Endothelial cell of umbilical vein (primary cell): ENCODE measurements around the gene LIPM. TPM values are rescaled to one million over a fixed set of nuclear protein-coding genes. Genes with fewer than 3 reads are reported as not detected.

Experiments used
- BruUV-seq: library from RNA; stranded (reverse); fragments of 400-500 nt; replicated peaks from 2 replicates; lab custom pipeline; 2021; lab: Mats Ljungman, UMichigan
- CTCF ChIA-PET: fragments of 300-600, 350-600 bp; sonication (Branson Sonifier 250); formaldehyde crosslinking; loops from one replicate; lab custom pipeline; 2021; ENCODE audit warnings: antibody characterized with exemption, inconsistent platforms; lab: Charles Lee
- POLR2A ChIA-PET: fragments of 300-600, 350-600 bp; sonication (Branson Sonifier 250); formaldehyde crosslinking; loops from one replicate; lab custom pipeline; 2021; ENCODE audit warnings: antibody characterized with exemption, inconsistent platforms; lab: Charles Lee
- DNase-seq: peaks from one replicate; pipeline ENCODE4 v3.0.0-alpha.2; 2011; ENCODE audit warnings: low read depth, low spot score
- FAIRE-seq: peaks from 2 replicates; lab custom pipeline; 2011; peaks lifted over from hg19 to GRCh38; lab: Jason Lieb, UNC
- H2AFZ ChIP-seq: 2 replicates; pipeline ENCODE4 v1.6.0; 2012; ENCODE audit warnings: low read depth, low read length, control low read depth, inconsistent platforms
- H3K27ac ChIP-seq: 2 replicates; pipeline ENCODE4 v1.5.1; 2011; ENCODE audit warnings: low read depth, mild to moderate bottlenecking, control low read depth, low read length, moderate library complexity; ENCODE audit not compliant: insufficient read depth
- H3K27me3 ChIP-seq, 2 experiments: 2 replicates each; pipeline versions ENCODE4 v1.6.0 to v1.6.1; 2011; ENCODE audit warnings: low read length in 2 of 2, mixed read lengths in 1 of 2; ENCODE audit not compliant: control insufficient read depth in 2 of 2, insufficient read depth in 2 of 2
- H3K36me3 ChIP-seq, 2 experiments: 2 replicates in 1 of 2; 3 replicates in 1 of 2; pipeline ENCODE4 v1.5.1; 2011; ENCODE audit warnings: low read length in 2 of 2, mild to moderate bottlenecking in 1 of 2, moderate library complexity in 1 of 2; ENCODE audit not compliant: control insufficient read depth in 2 of 2, insufficient read depth in 2 of 2; ENCODE audit errors: extremely low read depth in 1 of 2
- H3K4me1 ChIP-seq: 3 replicates; pipeline ENCODE4 v1.5.1; 2011; ENCODE audit warnings: mild to moderate bottlenecking, low read length; ENCODE audit not compliant: control insufficient read depth, insufficient read depth; ENCODE audit errors: extremely low read depth
- H3K4me2 ChIP-seq: 2 replicates; pipeline ENCODE4 v1.6.1; 2011; ENCODE audit warnings: low read length, control low read depth, mixed read lengths; ENCODE audit not compliant: insufficient read depth
- H3K4me3 ChIP-seq, 3 experiments: fragments of 200-600 bp in 1 of 3; sonication (generic), shearing (Covaris generic) in 1 of 3; replicated peaks in 1 of 3; 2 replicates each; pipeline ENCODE4 v1.5.1; 2011 to 2016; ENCODE audit warnings: control low read depth in 3 of 3, low read length in 3 of 3, mild to moderate bottlenecking in 2 of 3, inconsistent platforms in 1 of 3, low read depth in 1 of 3, moderate library complexity in 1 of 3; ENCODE audit not compliant: insufficient read depth in 1 of 3
- H3K79me2 ChIP-seq: 2 replicates; pipeline ENCODE4 v1.6.0; 2012; ENCODE audit warnings: low read length, inconsistent platforms; ENCODE audit not compliant: control insufficient read depth, insufficient read depth
- H3K9ac ChIP-seq: replicated peaks from 2 replicates; pipeline ENCODE3; 2011; ENCODE audit warnings: low read length, control low read depth; ENCODE audit not compliant: insufficient read depth; ENCODE audit errors: extremely low read depth
- H3K9me1 ChIP-seq: replicated peaks from 3 replicates; pipeline ENCODE4 v1.6.0; 2011; ENCODE audit warnings: mild to moderate bottlenecking, low read length; ENCODE audit not compliant: control insufficient read depth, insufficient read depth; ENCODE audit errors: extremely low read depth
- H3K9me3 ChIP-seq: replicated peaks from 2 replicates; pipeline ENCODE4 v1.5.1; 2012; ENCODE audit warnings: low read length, inconsistent platforms; ENCODE audit not compliant: control insufficient read depth, insufficient read depth
- H4K20me1 ChIP-seq: replicated peaks from 2 replicates; pipeline ENCODE3; 2011; ENCODE audit warnings: mild to moderate bottlenecking, low read length; ENCODE audit not compliant: control insufficient read depth, insufficient read depth; ENCODE audit errors: extremely low read depth
- CTCF ChIP-seq, 2 donors: IDR thresholded peaks; 1 replicate in 1 of 2; 2 replicates in 1 of 2; pipeline ENCODE4 v1.5.1; 2011; ENCODE audit warnings: low read length in 2 of 2, mild to moderate bottlenecking in 2 of 2, moderate library complexity in 2 of 2, control low read depth in 1 of 2, inconsistent platforms in 1 of 2, low read depth in 1 of 2; ENCODE audit not compliant: insufficient read depth in 1 of 2; ENCODE audit errors: extremely low read depth in 1 of 2
- EZH2 ChIP-seq: IDR thresholded peaks from 2 replicates; pipeline ENCODE4 v1.6.1; 2012; ENCODE audit warnings: borderline replicate concordance, low read depth, mild to moderate bottlenecking, moderate library complexity, low read length, inconsistent platforms; ENCODE audit not compliant: severe bottlenecking
- FOS ChIP-seq: IDR thresholded peaks from 2 replicates; pipeline ENCODE4 v1.6.1; 2011; ENCODE audit warnings: mild to moderate bottlenecking, low read length, moderate library complexity, borderline replicate concordance; ENCODE audit not compliant: insufficient read depth
- GATA2 ChIP-seq: IDR thresholded peaks from 2 replicates; pipeline ENCODE4 v1.7.0; 2011; ENCODE audit warnings: low read depth, mild to moderate bottlenecking, moderate library complexity, mixed read lengths, low read length; ENCODE audit not compliant: insufficient read length, insufficient read depth
- JUN ChIP-seq: IDR thresholded peaks from 2 replicates; pipeline ENCODE4 v1.6.1; 2011; ENCODE audit warnings: borderline replicate concordance, low read depth; ENCODE audit not compliant: insufficient read length, insufficient read depth
- MAX ChIP-seq: IDR thresholded peaks from 2 replicates; pipeline ENCODE4 v1.6.1; 2011; ENCODE audit not compliant: insufficient read depth, insufficient read length
- MYC ChIP-seq: IDR thresholded peaks from one replicate; pipeline ENCODE4 v1.6.1; 2011; ENCODE audit warnings: mild to moderate bottlenecking, low read depth, low read length
- POLR2A ChIP-seq: IDR thresholded peaks from 2 replicates; pipeline ENCODE4 v1.6.1; 2012; ENCODE audit warnings: low read depth, mild to moderate bottlenecking, control low read depth, low read length
- POLR2AphosphoS5 ChIP-seq: IDR thresholded peaks from 2 replicates; pipeline ENCODE4 v1.6.1; 2012; ENCODE audit warnings: low read depth, mild to moderate bottlenecking, control low read depth, low read length, moderate library complexity; ENCODE audit not compliant: insufficient read depth
- dilution Hi-C: fragments of 300-500 bp; cut with MboI; formaldehyde crosslinking; loops from one replicate; pipeline ENCODE4 v1.15.0; 2019; ENCODE audit warnings: low sequenced_read_pairs; ENCODE audit not compliant: extremely low pct_ligation_motif_present
- intact Hi-C: fragments of 100-400 bp; cut with micrococcal nuclease; formaldehyde crosslinking; loops from one replicate; pipeline ENCODE4 v1.10.0; 2022
- polyA plus RNA-seq, 4 experiments: library from polyadenylated mRNA; depleted of rRNA in 3 of 4; stranded (reverse) in 3 of 4; unstranded in 1 of 4; fragments of >200 nt; gene quantifications; 2 replicates each; pipeline versions ENCODE4 v1.2.1 to v1.2.3, GENCODE V29; 2011 to 2012; ENCODE audit warnings: missing spikeins in 1 of 4
- total RNA-seq: library from RNA; stranded (reverse); gene quantifications from 2 replicates; pipeline ENCODE4 v1.2.3, GENCODE V29; 2021

LIPM gene
- total and polyA plus RNA-seq, 2 donors (not counting 3 experiments of a cell fraction or from before 2014, with no cell fraction given): not detected

- no peak for FAIRE-seq
- no peaks in the 10 kb centered on the region for H3K4me1 ChIP-seq
- H3K36me3 ChIP-seq: no peaks in the 10 kb centered on the region
- TF ChIP-seq EZH2: no peak
- TF ChIP-seq MYC: no peak
- no peak for TF ChIP-seq CTCF (IDR thresholded peaks at IDR 0.05; ENCODE audit: extremely low read depth in 1 of 2, insufficient read depth in 1 of 2, low read depth in 1 of 2, low read length in 2 of 2)
- TF ChIP-seq MAX: no peak
- no peak for TF ChIP-seq POLR2AphosphoS5
- TF ChIP-seq GATA2: no peak
- no peak for TF ChIP-seq JUN
- no peak for TF ChIP-seq POLR2A
- TF ChIP-seq FOS: no peak
- dilution Hi-C loops (no loop called here), intact Hi-C loops (no loop called here)
- H3K9me1 ChIP-seq: no peaks in the 10 kb centered on the region
- DNase-seq: no peak
- H3K9me3 ChIP-seq: no peaks in the 10 kb centered on the region
- POLR2A ChIA-PET: no interaction called here
- H2AFZ ChIP-seq: no peak overlapping the region
- no peak overlapping the region for H3K9ac ChIP-seq
- H3K4me3 ChIP-seq: no peak overlapping the region
- no peak overlapping the region for H3K27ac ChIP-seq
- H3K27me3 ChIP-seq: peaks cover 0 to 2% of the 10 kb centered on the region in 2 experiments
- H3K79me2 ChIP-seq: no peaks in the 10 kb centered on the region
- no peak overlapping the region for H3K4me2 ChIP-seq
- BruUV-seq: no TSS peak
- CTCF ChIA-PET: interaction anchor here (3.1 to 5.3 kb wide), 2 partner anchors 101 to 267 kb away, joined by 26 read pairs; no protein-coding TSS in a partner anchor
- H4K20me1 ChIP-seq: no peaks in the 10 kb centered on the region
Measured at GRCh38 chr10:88832376-88832775, 29.8 kb downstream of the LIPM start.
